Neural cell (in vitro differentiated cells): ENCODE measurements around the gene ENKD1. TPM values are rescaled to one million over a fixed set of nuclear protein-coding genes. Genes with fewer than 3 reads are reported as not detected.

Experiments used
- H2AFZ ChIP-seq: fragments of 200-600, 300-800 bp; sonication (generic), shearing (Covaris generic); 2 replicates; pipeline ENCODE4 v1.6.0; 2014; ENCODE audit warnings: low read depth, mild to moderate bottlenecking, antibody characterized with exemption, low read length, moderate library complexity
- H3F3A ChIP-seq: fragments of 200-600 bp; shearing (Covaris generic); 2 replicates; pipeline ENCODE4 v1.6.1; 2016; ENCODE audit warnings: mild to moderate bottlenecking, moderate library complexity, mixed read lengths, antibody characterized with exemption, low read length; ENCODE audit not compliant: insufficient read depth, poor library complexity, severe bottlenecking
- H3K27ac ChIP-seq: fragments of 200-600, 300-800 bp; sonication (generic), shearing (Covaris generic); 2 replicates; pipeline ENCODE4 v1.5.1; 2014; ENCODE audit warnings: mild to moderate bottlenecking, low read length, moderate library complexity
- H3K27me3 ChIP-seq: fragments of 300-800, 200-600 bp; sonication (generic), shearing (Covaris generic); 2 replicates; pipeline ENCODE4 v1.6.0; 2014; ENCODE audit warnings: mild to moderate bottlenecking, low read depth, low read length, moderate library complexity; ENCODE audit not compliant: insufficient read depth
- H3K36me3 ChIP-seq: fragments of 300-800, 200-600 bp; sonication (generic), shearing (Covaris generic); 2 replicates; pipeline ENCODE4 v1.5.1; 2014; ENCODE audit warnings: mild to moderate bottlenecking, antibody characterized with exemption, low read length, moderate library complexity; ENCODE audit not compliant: insufficient read depth
- H3K4me2 ChIP-seq: fragments of 300-800, 200-600 bp; sonication (generic), shearing (Covaris generic); 2 replicates; pipeline ENCODE4 v1.6.0; 2014; ENCODE audit warnings: mild to moderate bottlenecking, low read length
- H3K4me3 ChIP-seq: fragments of 300-800, 200-600 bp; sonication (generic), shearing (Covaris generic); 2 replicates; pipeline ENCODE4 v1.5.1; 2014; ENCODE audit warnings: mild to moderate bottlenecking, low read length, moderate library complexity
- H3K79me2 ChIP-seq: fragments of 200-600 bp; shearing (Covaris generic); replicated peaks from 2 replicates; pipeline ENCODE4 v1.6.0; 2014; ENCODE audit warnings: mild to moderate bottlenecking, low read length, moderate library complexity; ENCODE audit not compliant: insufficient read depth
- H3K9ac ChIP-seq: fragments of 300-800, 200-600 bp; sonication (generic), shearing (Covaris generic); 2 replicates; pipeline ENCODE4 v1.6.1; 2016; ENCODE audit warnings: mild to moderate bottlenecking, low read length, mixed read lengths
- H3K9me2 ChIP-seq: fragments of 200-600 bp; shearing (Covaris generic); 2 replicates; pipeline ENCODE4 v1.6.1; 2016; ENCODE audit warnings: mild to moderate bottlenecking, low read length, mixed read lengths; ENCODE audit not compliant: insufficient read depth
- H3K9me3 ChIP-seq: fragments of 200-600, 300-800 bp; sonication (generic), shearing (Covaris generic); 2 replicates; pipeline ENCODE4 v1.6.1; 2016; ENCODE audit warnings: mild to moderate bottlenecking, mixed run types, low read length, moderate library complexity, mixed read lengths
- H4K20me1 ChIP-seq: fragments of 200-600 bp; shearing (Covaris generic); 2 replicates; pipeline ENCODE4 v1.6.1; 2016; ENCODE audit warnings: mild to moderate bottlenecking, mixed run types; ENCODE audit not compliant: insufficient read depth
- EP300 ChIP-seq: fragments of 450-650 bp; conservative IDR thresholded peaks from 2 replicates; pipeline ENCODE4 v1.6.1; 2014; ENCODE audit warnings: antibody characterized with exemption, mild to moderate bottlenecking, moderate library complexity; ENCODE audit not compliant: poor library complexity, severe bottlenecking
- EZH2 ChIP-seq: fragments of 200-600, 300-800 bp; shearing (Covaris generic), sonication (generic); IDR thresholded peaks from 2 replicates; pipeline ENCODE4 v1.6.1; 2014; ENCODE audit warnings: antibody characterized with exemption, low read length, borderline replicate concordance, mild to moderate bottlenecking; ENCODE audit not compliant: insufficient read depth, poor library complexity, severe bottlenecking
- MXI1 ChIP-seq: fragments of 450-650 bp; conservative IDR thresholded peaks from 2 replicates; pipeline ENCODE4 v1.6.1; 2014; ENCODE audit warnings: antibody characterized with exemption, mild to moderate bottlenecking; ENCODE audit not compliant: poor library complexity, severe bottlenecking
- POLR2AphosphoS5 ChIP-seq: IDR thresholded peaks from 2 replicates; pipeline ENCODE4 v1.6.1; 2012
- RAD21 ChIP-seq: fragments of 450-650 bp; conservative IDR thresholded peaks from 2 replicates; pipeline ENCODE4 v1.6.1; 2014; ENCODE audit warnings: antibody characterized with exemption, mild to moderate bottlenecking, moderate library complexity
- SMC3 ChIP-seq: fragments of 450-650 bp; conservative IDR thresholded peaks from 2 replicates; pipeline ENCODE4 v1.6.1; 2014; ENCODE audit warnings: antibody characterized with exemption, mild to moderate bottlenecking, moderate library complexity; ENCODE audit not compliant: poor library complexity
- TAF1 ChIP-seq: IDR thresholded peaks from 2 replicates; pipeline ENCODE4 v1.6.1; 2012; ENCODE audit warnings: low read depth
- polyA plus RNA-seq: library from polyadenylated mRNA; depleted of rRNA; stranded (reverse); fragments of >200 nt; gene quantifications from 2 replicates; pipeline ENCODE4 v1.2.3, GENCODE V29; 2014
- TF ChIP-seq, protein P1 (sequence below): IDR thresholded peaks from 2 replicates; pipeline ENCODE4 v1.6.1; 2012; ENCODE audit warnings: borderline replicate concordance
- TF ChIP-seq, protein P2 (sequence below): fragments of 450-650 bp; IDR thresholded peaks from 2 replicates; pipeline ENCODE4 v1.5.1; 2014; ENCODE audit warnings: antibody characterized with exemption, mild to moderate bottlenecking, moderate library complexity; ENCODE audit not compliant: poor library complexity, severe bottlenecking

The ENKD1 gene
- polyA plus RNA-seq, 1 donor from 2014 or later = 36.6 TPM

DNA sequence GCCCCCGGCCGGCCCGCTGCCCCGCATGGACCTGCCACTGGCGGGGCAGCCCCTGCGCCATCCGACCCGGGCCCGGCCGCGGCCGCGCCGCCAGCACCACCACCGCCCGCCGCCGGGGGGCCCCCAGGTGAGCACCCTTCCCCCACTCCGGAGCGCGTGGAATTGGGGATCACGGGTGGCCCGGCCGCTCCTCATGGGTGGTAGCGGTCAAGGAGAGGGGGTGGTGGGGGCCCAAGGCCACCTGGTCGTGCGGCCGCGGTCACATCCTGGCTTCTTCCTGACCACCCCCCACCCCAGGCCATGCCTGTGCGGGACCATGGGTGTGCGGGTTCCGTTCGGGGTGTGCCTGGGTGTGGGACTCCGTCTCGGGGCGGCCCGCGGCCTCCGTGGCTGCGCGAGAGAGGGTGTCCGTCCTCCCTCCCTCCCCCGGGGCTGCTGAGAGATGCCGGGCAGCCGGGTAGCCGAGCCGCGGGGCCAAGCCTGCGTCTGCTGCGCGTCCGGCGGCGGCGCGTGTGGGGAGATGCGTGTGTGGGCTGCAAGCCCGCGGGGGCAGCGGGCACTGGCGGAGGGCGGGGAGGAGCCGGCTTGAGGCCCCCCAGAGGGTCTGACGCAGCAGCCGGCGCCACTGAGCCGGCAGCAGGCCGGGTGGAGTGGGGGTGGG is 13.3 kb downstream of the ENKD1 start:
- Histone ChIP-seq H3K4me2 (peak overlapping the region; percentile 37), H2AFZ (no peak overlapping the region), H3K36me3 (no peaks in the 10 kb centered on the region), H3K27me3 (peaks cover 35% of the 10 kb centered on the region), H3K79me2 (no peaks in the 10 kb centered on the region), H3F3A (no peaks in the 10 kb centered on the region), H4K20me1 (no peaks in the 10 kb centered on the region), H3K9ac (peak overlapping the region; percentile 80), H3K27ac (no peak overlapping the region), H3K4me3 (peak overlapping the region; percentile 97), H3K9me3 (no peaks in the 10 kb centered on the region), H3K9me2 (no peaks in the 10 kb centered on the region)
- TF ChIP-seq POLR2AphosphoS5 = peak; percentile 62
- peak; percentile 47 for TF ChIP-seq SMC3
- no peak for TF ChIP-seq EP300
- TF ChIP-seq TAF1 = no peak
- TF ChIP-seq, protein P1, sequence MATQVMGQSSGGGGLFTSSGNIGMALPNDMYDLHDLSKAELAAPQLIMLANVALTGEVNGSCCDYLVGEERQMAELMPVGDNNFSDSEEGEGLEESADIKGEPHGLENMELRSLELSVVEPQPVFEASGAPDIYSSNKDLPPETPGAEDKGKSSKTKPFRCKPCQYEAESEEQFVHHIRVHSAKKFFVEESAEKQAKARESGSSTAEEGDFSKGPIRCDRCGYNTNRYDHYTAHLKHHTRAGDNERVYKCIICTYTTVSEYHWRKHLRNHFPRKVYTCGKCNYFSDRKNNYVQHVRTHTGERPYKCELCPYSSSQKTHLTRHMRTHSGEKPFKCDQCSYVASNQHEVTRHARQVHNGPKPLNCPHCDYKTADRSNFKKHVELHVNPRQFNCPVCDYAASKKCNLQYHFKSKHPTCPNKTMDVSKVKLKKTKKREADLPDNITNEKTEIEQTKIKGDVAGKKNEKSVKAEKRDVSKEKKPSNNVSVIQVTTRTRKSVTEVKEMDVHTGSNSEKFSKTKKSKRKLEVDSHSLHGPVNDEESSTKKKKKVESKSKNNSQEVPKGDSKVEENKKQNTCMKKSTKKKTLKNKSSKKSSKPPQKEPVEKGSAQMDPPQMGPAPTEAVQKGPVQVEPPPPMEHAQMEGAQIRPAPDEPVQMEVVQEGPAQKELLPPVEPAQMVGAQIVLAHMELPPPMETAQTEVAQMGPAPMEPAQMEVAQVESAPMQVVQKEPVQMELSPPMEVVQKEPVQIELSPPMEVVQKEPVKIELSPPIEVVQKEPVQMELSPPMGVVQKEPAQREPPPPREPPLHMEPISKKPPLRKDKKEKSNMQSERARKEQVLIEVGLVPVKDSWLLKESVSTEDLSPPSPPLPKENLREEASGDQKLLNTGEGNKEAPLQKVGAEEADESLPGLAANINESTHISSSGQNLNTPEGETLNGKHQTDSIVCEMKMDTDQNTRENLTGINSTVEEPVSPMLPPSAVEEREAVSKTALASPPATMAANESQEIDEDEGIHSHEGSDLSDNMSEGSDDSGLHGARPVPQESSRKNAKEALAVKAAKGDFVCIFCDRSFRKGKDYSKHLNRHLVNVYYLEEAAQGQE = no peak
- TF ChIP-seq MXI1 = peak; percentile 78
- TF ChIP-seq EZH2 = no peak
- TF ChIP-seq, protein P2, sequence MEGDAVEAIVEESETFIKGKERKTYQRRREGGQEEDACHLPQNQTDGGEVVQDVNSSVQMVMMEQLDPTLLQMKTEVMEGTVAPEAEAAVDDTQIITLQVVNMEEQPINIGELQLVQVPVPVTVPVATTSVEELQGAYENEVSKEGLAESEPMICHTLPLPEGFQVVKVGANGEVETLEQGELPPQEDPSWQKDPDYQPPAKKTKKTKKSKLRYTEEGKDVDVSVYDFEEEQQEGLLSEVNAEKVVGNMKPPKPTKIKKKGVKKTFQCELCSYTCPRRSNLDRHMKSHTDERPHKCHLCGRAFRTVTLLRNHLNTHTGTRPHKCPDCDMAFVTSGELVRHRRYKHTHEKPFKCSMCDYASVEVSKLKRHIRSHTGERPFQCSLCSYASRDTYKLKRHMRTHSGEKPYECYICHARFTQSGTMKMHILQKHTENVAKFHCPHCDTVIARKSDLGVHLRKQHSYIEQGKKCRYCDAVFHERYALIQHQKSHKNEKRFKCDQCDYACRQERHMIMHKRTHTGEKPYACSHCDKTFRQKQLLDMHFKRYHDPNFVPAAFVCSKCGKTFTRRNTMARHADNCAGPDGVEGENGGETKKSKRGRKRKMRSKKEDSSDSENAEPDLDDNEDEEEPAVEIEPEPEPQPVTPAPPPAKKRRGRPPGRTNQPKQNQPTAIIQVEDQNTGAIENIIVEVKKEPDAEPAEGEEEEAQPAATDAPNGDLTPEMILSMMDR = peak; percentile 70
- TF ChIP-seq RAD21 = no peak

DNA sequence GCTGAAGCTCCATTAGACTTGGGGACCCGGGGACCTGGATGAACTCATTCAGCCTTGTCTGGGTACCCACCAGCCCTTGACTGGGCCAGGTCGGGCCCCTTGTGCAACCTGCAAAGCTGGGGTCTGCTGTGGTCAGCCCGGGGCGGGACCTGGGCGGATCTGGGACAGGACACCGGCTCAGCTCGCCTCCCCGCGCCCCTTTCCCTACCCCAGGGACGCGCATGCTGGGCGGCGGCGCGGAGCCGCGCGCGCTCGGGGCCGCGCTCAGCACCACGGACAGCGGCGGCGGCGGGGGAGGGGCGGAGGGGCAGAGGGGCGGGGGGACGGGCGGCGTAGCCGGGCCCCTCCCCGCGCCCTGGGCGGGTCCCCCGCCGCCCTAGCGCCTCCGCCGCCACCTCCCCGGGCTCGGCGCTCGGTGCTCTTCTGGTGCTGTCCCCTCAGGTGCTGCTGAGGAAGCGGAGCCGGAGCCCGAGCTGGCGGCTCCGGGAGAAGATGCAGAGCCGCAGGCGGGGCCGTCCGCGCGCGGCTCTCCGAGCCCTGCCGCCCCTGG is 13.9 kb downstream of the ENKD1 start:
- H3K9me2 ChIP-seq = no peaks in the 10 kb centered on the region
- H3K4me2 ChIP-seq = no peak overlapping the region
- peak overlapping the region; percentile 80 for H3K9ac ChIP-seq
- H4K20me1 ChIP-seq = no peaks in the 10 kb centered on the region
- peak overlapping the region; percentile 97 for H3K4me3 ChIP-seq
- no peaks in the 10 kb centered on the region for H3F3A ChIP-seq
- H3K79me2 ChIP-seq = no peaks in the 10 kb centered on the region
- no peaks in the 10 kb centered on the region for H3K36me3 ChIP-seq
- no peaks in the 10 kb centered on the region for H3K9me3 ChIP-seq
- H3K27me3 ChIP-seq = peaks cover 35% of the 10 kb centered on the region
- no peak overlapping the region for H2AFZ ChIP-seq
- TF ChIP-seq, protein P2 = no peak
- TF ChIP-seq POLR2AphosphoS5 (no peak), EP300 (no peak), SMC3 (no peak), MXI1 (no peak), EZH2 (no peak), RAD21 (no peak), TAF1 (no peak)
- TF ChIP-seq, protein P1 = no peak
- no peak overlapping the region for H3K27ac ChIP-seq
